Measurements from ENCODE around the gene NECAP2.

The NECAP2 gene, protein sequence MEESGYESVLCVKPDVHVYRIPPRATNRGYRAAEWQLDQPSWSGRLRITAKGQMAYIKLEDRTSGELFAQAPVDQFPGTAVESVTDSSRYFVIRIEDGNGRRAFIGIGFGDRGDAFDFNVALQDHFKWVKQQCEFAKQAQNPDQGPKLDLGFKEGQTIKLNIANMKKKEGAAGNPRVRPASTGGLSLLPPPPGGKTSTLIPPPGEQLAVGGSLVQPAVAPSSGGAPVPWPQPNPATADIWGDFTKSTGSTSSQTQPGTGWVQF

DNA sequence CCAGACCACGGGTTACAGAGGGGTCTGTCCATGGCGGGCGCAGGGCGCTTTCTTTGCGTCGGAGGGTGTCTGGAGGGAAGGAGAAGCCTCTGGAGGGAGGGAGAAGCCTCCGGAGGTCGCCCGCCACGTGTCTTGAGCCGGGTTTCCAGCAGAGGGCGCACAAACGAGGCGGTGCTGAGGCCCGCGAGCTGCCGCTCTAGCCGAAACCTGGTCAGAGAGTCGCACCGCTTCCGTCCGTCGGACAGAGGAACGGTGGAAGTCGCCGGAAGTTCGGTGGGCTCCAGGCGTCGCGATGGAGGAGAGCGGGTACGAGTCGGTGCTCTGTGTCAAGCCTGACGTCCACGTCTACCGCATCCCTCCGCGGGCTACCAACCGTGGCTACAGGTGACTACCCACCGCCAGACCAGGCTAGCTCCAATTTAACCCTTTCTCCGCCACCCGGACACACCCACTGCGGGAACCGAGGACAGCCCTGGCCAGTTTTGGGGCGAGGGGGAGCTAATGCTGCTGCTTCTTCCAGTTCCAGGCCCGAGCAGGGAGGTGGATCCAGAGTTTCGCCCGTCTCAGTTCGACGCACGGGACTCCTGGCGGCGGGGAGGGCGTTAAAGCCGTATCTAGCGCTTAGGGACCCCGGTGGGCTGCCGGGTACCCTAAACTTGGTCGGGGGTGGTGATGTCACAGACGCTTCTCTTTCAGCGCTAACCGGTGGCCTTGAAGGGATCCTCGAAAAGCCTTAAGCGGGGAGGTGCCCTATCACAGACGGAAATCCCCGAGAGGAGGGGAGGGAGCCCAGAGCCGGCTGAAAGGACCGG, at the start of gene NECAP2:
TSS of gene NECAP2 (plus strand) at position 255 of the 812 bp plus-strand sequence. CDS start at position 293, 38 bp downstream.
- peak; percentile 99 for DNase-seq (ENCODE audit: low read depth, low spot score)

DNA sequence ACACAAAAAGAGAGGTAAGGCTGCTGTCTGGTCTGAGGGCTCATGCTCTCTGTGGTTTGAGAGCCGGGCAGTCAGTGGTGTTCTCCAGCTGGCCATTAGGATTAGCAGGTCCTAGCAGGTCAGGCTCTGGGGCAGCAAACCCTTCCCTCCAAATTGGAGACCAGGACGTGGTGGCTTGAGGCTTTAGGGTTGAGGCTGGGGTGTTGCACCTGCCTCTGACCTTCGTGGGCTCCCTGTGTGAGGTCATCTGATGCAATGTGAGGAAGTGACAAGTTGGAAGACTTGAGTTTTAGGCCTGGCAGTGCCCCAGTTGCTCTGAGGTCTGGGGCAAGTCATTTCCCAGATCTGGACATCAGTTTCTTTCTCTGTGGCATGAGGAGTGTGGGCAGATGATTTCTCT, 49.1 kb upstream of the NECAP2 start:
- no peak for DNase-seq (ENCODE audit: low read depth, low spot score)

DNA sequence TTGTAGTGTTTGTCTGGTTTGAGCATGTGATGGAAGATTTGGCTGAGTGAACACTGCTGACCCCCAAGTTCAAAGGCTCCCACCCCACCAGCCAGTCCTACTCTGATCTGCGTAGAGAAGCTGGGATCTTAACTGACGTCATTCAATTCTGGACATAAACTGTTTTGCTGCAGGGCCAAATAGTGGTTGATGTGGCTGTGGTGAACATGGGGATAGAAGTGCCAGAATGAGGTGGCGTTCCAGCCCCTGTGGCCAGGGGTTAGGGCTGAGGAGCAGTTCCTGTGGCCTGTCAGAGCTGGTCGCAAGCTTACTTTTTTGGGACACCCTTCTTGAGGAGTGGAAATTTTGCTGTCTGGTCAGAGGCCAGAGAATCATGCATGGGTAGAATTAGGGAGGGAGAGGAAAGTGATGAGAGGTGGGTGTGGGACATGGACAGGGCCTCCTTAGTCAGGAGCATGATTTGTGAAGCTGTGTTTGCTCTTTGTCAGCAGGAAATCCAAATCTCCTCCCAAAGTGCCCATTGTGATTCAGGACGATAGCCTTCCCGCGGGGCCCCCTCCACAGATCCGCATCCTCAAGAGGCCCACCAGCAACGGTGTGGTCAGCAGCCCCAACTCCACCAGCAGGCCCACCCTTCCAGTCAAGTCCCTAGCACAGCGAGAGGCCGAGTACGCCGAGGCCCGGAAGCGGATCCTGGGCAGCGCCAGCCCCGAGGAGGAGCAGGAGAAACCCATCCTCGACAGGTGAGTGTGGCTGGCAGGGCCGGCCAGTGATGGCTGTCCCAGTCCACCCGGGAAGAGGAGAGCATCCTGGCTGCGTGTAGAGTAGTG, 47.6 kb upstream of the NECAP2 start:
- DNase-seq (ENCODE audit: low read depth, low spot score): no peak

DNA sequence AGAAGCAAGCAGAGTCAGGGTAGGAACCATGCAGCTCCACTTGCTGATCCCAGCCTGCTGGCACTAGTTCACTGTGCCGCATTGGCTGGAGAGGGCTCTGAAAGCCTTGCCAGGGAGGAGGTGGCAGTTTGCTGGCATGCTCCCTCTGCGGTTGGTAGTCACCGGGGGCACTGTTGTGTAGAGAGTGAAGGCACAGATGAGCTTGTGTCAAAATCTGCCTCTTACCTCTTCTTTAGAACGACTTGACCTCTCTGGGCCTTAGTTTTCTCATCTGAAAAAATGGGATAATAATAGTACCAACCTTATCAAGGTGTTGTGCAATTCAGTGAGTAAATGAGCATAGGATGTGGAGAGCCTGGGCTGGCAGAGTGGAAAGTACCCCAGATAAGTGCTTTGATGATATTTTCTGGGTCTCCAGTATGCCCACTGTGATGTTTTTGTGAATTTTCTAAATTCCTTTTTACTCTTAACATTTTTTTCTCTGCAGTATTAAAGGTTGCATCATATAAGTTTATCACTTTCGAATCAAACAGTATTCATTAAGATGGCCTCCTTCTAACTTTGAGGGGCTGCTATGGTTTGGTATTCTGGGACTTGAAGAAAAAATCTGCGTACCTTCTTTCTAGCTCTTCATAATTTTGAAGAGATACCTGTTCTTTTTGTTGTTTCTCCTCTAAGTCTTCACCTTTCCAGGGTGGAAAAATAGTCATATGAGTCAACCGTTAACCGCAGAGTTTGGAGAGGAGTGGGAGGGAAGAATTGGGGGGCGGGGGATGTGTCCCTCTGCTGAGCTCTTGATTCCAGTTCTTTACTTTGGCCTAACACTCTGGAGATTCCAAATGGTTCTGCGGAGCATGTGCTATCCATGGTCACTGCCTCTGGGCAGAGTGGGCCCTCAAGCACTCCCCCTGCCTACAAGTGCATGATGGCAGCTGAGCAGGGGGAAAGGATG, 46.7 kb upstream of the NECAP2 start:
- no peak for DNase-seq (ENCODE audit: low read depth, low spot score)

DNA sequence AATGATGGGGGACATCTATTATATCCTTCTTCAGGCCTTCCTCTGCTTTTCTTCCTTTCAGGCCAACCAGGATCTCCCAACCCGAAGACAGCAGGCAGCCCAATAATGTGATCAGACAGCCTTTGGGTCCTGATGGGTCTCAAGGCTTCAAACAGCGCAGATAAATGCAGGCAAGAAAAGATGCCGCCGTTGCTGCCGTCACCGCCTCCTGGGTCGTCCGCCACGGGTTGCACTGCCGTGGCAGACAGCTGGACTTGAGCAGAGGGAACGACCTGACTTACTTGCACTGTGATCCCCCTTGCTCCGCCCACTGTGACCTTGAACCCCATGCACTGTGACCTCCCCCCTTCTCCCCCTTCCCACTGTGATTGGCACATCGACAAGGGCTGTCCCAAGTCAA, 45.5 kb upstream of the NECAP2 start:
- no peak for DNase-seq (ENCODE audit: low read depth, low spot score)

DNA sequence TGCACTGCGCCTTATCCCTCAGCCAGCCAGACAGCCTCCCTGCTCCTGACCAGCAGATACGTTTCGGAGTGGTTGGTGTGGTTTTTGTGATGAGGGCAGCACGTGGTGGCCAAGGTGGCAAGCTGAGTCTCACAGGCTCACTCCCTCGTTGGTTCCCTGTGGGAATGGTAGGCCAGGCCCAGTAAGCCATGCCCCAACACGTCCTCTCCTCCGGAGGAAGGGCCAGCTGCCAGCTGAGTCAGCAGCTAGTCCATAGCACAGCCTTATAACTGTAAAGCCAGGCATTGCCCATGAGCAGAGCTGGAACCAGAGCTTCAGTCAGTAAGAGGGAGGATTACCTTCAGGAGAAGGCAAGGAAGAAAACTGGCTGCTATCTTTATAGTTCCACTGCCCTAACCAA, 43.9 kb upstream of the NECAP2 start:
- DNase-seq (ENCODE audit: low read depth, low spot score): no peak

DNA sequence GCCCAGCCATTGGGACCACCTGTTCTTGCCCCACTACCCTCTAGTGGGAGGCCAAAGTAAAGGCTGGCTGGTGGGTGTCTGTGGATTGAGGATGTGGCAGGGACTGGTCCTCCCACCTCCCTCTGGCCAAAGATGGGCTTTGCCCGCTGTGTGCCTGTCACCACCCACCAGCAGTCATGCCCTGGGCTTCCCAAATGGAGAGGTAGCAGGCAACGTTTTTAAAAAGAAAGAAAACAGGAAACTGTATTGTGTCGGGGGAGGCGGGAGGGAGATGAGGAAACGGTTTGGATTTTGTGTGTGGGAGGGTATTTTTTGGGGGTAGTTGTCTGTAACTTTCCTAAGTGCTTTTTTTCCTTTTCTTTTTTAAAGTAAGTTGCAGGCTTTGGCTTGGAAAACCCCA, 43.4 kb upstream of the NECAP2 start:
- no peak for DNase-seq (ENCODE audit: low read depth, low spot score)

DNA sequence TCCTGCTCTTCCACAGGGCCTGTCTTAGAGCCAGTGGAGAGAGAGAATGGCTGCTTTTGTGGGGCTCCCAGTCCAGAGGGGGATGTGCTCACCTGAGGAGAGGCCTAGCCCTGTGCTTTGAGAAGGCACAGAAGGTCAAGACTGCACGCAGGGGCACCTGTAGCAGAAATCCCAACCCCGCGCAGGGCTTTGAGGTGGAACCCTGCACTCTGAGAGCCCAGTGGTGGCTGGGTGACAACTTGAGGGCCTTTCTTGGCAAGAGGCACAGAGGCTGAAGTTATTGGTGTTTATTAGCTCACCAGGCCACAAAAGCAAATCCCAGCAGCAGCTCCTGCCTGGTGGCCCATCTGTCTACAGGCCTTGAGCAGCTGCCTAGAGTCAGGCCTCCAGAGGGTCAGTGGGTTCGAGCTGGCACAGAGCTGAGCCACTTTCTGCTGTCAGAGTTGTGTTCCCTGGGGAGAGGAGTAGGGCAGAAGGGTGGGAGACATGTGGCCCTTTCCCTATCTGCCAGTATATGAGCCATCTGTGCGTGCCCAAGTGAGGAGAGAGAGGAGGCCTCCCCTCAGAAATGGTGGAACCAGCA, 42.1 kb upstream of the NECAP2 start:
- DNase-seq (ENCODE audit: low read depth, low spot score): no peak

DNA sequence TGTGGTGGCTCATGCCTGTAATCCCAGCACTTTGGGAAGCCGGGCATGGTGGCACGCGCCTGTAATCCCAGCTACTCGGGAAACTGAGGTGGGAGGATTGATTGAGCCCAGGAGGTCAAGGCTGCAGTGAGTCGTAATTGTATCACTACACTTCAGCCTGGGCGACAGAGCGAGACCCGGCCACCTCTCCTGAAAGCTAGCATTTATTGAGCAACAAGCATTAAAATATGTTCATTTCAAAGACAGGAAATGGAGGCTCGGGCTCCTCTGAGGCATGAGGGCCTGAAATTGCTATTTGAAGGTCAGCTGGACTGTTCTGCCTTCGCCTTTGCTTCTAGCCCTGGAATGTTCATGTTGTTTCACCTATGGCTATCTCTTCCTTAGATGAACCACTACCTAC, 37.8 kb upstream of the NECAP2 start:
- no peak for DNase-seq (ENCODE audit: low read depth, low spot score)

DNA sequence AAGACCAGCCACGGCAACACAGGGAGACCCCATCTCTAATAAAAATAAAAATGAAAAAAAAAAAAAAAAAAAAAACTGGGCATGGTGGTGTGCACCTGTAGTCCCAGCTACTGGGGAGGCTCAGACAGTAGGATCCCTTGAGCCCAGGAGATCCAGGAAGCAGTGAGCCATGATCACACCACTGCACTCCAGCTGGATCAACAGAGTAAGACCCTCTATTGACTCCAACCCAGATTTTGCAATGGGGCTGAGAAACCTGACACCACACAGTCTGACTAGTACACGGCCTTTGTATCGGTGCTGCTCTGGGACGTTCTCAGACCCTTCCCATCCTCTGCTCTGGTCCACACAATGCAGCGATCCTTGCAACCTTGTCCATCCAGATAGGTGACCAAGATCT, 35.1 kb upstream of the NECAP2 start:
- peak; percentile 18 for DNase-seq (ENCODE audit: low read depth, low spot score)

DNA sequence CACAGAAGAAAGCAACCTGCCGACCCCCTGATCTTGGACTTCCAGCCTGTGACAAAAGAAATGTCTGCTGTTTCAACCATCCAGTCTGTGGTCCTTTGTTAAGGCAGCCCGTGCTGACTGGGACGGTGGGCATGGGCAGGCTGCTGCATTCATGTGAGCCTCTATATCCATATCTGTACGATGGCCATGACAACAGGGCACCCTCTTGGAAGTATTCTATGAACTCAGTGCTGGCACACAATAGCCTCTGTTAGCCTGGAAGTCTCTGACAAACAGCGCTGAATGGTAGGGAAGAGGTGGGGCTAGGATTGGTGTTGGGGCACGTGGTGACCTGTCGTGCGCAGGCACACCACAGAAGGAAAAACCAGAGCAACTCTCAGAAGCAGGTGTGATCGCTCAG, 33.7 kb upstream of the NECAP2 start:
- DNase-seq (ENCODE audit: low read depth, low spot score): no peak

DNA sequence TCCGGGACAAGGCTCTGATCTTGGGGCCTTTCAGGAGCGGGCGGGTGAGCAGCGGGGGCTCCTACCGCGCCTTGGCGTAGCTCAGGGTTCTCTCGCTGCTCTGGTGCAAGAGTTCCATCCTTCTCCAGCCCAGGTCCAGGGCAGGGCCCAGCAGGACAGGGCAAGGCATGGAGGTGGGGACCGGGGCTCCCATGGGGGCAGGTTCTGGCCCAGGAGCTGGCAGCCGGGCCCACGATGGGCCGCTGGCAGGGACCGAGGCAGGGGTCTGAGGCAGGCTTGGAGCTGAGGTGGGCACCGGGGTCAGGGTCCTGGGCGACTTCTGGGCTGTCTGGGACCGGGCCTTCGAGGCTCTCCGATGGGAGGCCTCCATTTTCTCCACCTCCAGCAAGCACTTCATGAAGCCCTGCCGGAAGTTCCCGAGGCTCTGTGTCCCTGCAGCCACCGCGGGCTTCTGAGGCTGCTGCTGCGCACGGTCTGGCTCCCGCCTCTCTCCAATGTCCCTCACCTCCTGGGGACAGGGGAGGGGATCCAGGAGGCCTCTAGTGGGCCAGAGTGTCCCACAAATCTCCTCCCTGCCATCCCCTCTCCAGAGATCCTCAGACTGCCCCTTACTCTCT, 30.9 kb upstream of the NECAP2 start:
- no peak for DNase-seq (ENCODE audit: low read depth, low spot score)

DNA sequence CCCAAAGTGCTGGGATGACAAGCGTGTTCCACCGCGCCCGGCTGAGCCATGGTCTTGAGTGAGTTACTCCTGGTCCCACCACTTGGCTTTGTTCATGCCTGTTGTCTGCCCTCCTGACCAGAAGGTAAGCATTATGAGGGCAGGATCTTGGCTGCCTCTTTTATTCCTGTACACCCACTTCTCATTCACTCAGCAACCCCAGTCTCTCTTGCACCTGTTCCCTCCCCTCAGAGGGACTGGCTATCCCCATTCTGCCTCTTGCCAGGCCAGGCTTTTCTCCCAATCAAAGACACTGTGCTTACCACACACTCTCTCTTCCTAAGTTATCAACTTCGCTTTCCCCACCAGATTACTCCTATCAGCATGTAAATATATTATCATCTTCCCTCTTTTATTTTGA, 29.7 kb upstream of the NECAP2 start:
- DNase-seq (ENCODE audit: low read depth, low spot score): no peak

DNA sequence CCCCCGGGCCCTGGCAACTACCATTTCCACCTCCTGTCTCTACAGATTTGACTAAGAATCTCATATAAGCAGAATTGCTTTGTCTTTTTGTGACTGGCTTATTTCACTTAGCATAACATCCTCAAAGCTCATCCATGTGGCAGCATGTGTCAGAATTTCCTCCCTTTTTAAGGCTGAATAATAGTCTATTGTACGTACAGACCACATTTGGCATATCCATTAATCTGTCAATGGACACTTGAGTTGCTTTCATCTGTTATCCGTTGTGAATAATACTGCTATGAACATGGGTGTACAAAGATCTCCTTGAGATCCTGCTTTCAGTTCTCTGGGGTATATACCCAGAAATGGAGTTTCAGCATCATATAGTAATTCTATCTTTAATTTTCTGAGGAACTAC, 27.3 kb upstream of the NECAP2 start:
- DNase-seq (ENCODE audit: low read depth, low spot score): no peak

DNA sequence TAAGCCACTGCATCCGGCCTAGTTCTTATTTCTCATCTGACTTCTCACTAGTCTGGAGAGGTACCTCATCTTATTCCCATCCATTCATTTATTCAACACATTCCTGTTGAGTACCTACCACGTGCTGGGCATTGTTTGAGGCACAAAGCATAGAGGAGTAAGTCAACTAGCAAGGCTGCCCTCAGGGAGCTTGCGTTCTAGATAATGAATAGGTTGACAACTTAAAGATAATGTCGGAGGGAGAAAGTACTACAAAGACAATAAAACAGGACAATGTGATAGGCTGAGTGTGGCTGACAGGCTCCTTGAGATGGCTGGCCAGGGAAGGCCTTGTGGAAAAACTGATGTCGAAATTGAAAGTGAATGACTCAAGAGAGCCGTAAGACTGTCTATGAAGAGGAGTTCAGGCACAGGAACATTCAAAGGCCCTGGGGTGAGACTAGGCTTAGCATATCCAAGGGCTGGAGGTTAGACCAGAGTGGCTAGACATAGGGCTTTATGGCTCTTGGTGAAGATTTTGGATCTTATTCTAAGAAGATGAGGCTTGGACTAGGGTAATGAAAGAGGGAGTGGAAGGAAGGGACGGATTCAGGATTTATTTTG, 21.6 kb upstream of the NECAP2 start:
- no peak for DNase-seq (ENCODE audit: low read depth, low spot score)

DNA sequence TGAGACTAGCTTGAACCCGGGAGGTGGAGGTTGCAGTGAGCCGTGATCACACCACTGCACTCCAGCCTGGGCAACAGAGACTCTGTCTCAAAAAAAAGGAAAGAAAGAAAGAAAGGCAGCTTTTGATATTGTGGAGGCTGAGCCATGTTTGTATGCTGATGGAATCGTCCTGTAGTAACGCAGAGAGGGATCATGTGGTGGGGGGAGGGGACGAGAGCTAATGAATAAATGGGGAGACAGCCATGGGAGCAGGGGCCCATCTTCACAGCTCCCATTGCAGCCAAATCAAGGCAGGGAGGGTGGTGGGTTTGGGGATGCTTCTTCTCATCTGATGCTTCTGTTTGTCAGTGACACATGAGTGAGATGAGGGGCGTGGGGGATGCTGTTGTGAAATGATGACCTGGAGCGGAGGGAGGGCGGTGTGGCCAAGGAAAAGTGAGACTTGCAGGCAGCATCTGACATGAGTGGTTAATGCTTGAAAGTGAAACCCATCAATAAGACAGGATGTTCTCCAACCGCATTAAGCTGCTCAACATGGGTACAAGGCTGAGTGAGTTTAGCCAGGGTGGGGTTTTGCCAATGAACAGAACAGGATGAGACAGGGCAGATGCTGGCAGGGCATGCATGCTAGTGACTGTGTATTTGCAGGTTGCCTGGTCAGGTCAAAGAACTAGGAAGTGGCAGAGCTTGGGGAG, 20.0 kb upstream of the NECAP2 start:
- no peak for DNase-seq (ENCODE audit: low read depth, low spot score)

DNA sequence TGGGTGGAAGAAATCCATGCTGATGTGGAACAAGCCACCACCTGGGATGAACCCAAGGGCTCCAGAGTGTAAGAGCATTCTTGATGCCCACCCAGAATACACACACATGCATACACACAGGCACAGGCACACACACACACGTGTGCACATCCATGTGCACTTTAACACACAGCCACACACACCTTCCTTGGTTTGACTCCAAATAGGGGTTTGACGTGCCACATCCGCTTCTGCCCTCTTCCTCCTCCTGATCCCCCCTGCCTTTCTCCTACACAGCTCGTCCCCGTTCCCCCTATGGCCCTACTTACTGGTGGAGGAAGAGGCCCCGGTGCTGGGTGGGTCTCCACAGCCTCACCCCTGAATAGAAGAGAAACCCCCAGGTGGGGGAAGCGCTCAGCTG, 19.3 kb upstream of the NECAP2 start:
- no peak for DNase-seq (ENCODE audit: low read depth, low spot score)

DNA sequence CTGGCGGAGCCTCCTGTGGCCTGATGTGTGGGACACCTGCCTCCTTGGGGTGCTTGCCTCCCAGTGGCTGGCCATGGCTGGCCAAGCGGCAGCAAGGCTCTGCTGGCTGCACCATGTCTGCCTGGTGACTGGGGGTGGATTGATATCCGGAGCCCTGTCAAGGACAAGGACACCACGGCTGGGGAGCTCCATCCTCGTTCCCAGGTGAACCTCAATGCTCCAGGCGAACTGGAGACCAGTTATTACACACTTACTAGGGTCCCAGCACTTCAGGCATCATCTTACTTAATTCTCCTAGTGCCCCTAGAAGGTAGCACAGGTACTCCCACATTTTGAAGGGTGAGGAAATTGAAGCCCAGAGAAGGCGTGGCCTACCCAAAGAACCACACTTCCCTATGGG, 18.5 kb upstream of the NECAP2 start:
- no peak for DNase-seq (ENCODE audit: low read depth, low spot score)
